GM12865 (cell line): ENCODE measurements around the gene AOC1.

Experiments used
- DNase-seq: peaks from one replicate; pipeline ENCODE4 v3.0.0; 2010; ENCODE audit warnings: low read depth
- H3K4me3 ChIP-seq: 2 replicates; pipeline ENCODE4 v1.5.1; 2011; ENCODE audit warnings: mild to moderate bottlenecking, low read depth, low read length, control low read depth
- TF ChIP-seq, protein P1 (sequence below): IDR thresholded peaks from 2 replicates; pipeline ENCODE4 v1.5.1; 2011; ENCODE audit warnings: low read length, control low read depth, low read depth, inconsistent platforms; ENCODE audit not compliant: insufficient read depth; ENCODE audit errors: missing control alignments

AOC1 gene

GRCh38 chr7:150876817-150877526, 24.7 kb downstream of the AOC1 start:
- H3K4me3 ChIP-seq = no peak overlapping the region
- TF ChIP-seq, protein P1, sequence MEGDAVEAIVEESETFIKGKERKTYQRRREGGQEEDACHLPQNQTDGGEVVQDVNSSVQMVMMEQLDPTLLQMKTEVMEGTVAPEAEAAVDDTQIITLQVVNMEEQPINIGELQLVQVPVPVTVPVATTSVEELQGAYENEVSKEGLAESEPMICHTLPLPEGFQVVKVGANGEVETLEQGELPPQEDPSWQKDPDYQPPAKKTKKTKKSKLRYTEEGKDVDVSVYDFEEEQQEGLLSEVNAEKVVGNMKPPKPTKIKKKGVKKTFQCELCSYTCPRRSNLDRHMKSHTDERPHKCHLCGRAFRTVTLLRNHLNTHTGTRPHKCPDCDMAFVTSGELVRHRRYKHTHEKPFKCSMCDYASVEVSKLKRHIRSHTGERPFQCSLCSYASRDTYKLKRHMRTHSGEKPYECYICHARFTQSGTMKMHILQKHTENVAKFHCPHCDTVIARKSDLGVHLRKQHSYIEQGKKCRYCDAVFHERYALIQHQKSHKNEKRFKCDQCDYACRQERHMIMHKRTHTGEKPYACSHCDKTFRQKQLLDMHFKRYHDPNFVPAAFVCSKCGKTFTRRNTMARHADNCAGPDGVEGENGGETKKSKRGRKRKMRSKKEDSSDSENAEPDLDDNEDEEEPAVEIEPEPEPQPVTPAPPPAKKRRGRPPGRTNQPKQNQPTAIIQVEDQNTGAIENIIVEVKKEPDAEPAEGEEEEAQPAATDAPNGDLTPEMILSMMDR = peak; percentile 62
- peak; percentile 29 for DNase-seq

DNA sequence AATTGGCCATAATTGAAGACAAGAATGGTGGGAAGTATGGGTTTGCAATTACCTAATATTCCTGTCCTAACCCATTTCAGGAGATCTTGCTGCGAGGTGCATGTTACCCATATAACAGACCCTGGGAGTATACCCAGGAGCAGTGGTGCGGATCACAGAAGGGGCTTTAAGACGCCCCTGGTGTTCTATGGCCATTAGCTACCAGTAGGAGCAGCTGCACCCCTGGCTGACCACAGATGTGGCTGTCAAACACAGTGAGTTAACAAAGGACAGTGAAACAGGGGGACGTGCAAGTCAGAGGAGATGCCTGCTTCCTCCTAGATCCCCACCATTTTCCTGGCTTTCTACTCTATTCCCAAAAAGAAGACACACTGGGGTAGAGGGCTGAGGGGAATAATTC, 25.2 kb downstream of the AOC1 start:
- DNase-seq = no peak
- TF ChIP-seq, protein P1 = no peak
- H3K4me3 ChIP-seq = no peak overlapping the region

GRCh38 chr7:150879345-150879744, 27.0 kb downstream of the AOC1 start:
- TF ChIP-seq, protein P1 = no peak
- DNase-seq = no peak

GRCh38 chr7:150881189-150881588, 28.9 kb downstream of the AOC1 start:
- TF ChIP-seq, protein P1 = no peak
- no peak for DNase-seq
- H3K4me3 ChIP-seq = no peak overlapping the region

More at GRCh38 chr7:150879345-150879744, 27.0 kb downstream of the AOC1 start:
- H3K4me3 ChIP-seq = no peak overlapping the region

DNA sequence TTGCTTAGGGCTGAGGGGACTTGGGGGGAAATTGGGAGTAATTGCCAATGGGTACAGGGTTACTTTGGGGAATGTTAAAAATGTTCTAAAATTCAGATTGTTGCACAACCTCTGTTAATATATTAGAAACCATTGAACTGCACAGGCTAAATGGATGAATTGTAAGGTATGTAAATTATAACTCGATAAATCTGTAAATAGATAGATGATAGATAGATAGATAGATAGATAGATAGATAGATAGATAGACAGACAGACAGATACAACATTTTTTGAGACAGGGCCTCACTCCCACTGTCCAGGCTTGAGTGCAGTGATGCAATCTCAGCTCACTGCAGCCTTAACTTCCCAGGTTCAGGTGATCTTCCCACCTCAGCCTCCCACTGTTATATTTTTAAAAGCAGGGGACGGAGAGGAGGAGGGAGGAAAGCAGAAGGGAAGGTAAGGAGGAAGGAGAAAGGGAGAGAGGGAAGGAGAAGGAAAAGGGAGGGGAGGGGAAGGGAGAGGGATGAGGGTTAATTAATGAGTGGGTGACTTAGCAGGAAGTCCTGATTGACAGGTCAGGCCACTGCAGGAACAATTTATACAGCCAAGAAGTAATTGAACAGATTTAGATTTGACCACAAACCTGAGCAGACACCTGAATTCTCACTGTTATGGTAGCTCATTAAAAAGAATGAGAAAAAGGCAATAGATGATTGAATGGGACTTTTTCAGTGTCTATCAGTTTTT, 38.7 kb downstream of the AOC1 start:
- TF ChIP-seq, protein P1 = no peak
- no peak for DNase-seq
- no peak overlapping the region for H3K4me3 ChIP-seq

DNA sequence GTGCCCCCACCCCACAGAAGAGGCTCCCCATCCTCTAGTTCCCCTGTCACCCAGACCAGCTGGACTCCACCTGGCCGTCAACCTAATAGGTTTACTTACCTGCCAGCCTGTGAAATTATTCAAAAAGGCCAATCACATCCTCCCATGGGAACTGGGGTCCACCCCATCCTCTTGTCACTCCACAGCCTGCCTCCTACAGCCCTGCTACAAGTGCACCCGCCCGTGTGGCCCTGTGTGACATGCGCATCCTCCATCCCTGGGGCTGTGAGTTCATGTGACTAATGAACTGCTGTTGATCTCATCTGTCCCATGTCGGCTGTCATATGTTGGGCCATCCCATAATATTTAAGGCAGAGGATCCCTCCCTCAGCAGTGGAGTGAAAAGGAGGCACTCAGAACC, 39.4 kb downstream of the AOC1 start:
- H3K4me3 ChIP-seq = no peak overlapping the region
- no peak for DNase-seq
- TF ChIP-seq, protein P1 = no peak
